AG04450 (cell line): ENCODE measurements around the gene SMAD4. TPM values are rescaled to one million over a fixed set of nuclear protein-coding genes. Genes with fewer than 3 reads are reported as not detected.
"Not testable (repeated sequence)": the region's sequence is repeated elsewhere in the genome, so short reads cannot be mapped to it uniquely, and the experiment has no call there.

Experiments
- CTCF ChIA-PET: fragments of 300-600, 350-600 bp; formaldehyde crosslinking; extraction: SDS; loops from one replicate; lab custom pipeline; 2022; ENCODE audit warnings: antibody characterized with exemption, inconsistent platforms; lab: Charles Lee
- POLR2A ChIA-PET: fragments of 350-600 bp; formaldehyde crosslinking; extraction: SDS; loops from one replicate; lab custom pipeline; 2021; ENCODE audit warnings: antibody characterized with exemption, inconsistent platforms; lab: Yijun Ruan, JAX
- DNase-seq: peaks from one replicate; pipeline ENCODE4 v3.0.0-alpha.2; 2011; ENCODE audit warnings: low read depth, low spot score
- H3K27ac ChIP-seq: one replicate; pipeline ENCODE4 v1.5.1; 2012; ENCODE audit warnings: low read depth, low read length, control low read depth
- H3K27me3 ChIP-seq: one replicate; pipeline ENCODE4 v1.6.0; 2012; ENCODE audit warnings: low read length; ENCODE audit not compliant: control insufficient read depth, insufficient read depth
- H3K4me3 ChIP-seq: 2 replicates; pipeline ENCODE4 v1.5.1; 2011; ENCODE audit warnings: mild to moderate bottlenecking, low read depth, low read length, control low read depth
- H3K9me3 ChIP-seq: 2 replicates; pipeline ENCODE4 v1.5.1; 2012; ENCODE audit warnings: low read length; ENCODE audit not compliant: control insufficient read depth, insufficient read depth
- polyA plus RNA-seq: library from polyadenylated mRNA; depleted of rRNA; stranded (reverse); fragments of >200 nt; gene quantifications from 2 replicates; pipeline ENCODE4 v1.2.3, GENCODE V29; 2011
- TF ChIP-seq, protein P1 (sequence below): IDR thresholded peaks from 2 replicates; pipeline ENCODE4 v1.5.1; 2011; ENCODE audit warnings: low read depth, low read length, control low read depth, inconsistent platforms

SMAD4 gene
- polyA plus RNA-seq, 1 experiment: 139 TPM

DNA sequence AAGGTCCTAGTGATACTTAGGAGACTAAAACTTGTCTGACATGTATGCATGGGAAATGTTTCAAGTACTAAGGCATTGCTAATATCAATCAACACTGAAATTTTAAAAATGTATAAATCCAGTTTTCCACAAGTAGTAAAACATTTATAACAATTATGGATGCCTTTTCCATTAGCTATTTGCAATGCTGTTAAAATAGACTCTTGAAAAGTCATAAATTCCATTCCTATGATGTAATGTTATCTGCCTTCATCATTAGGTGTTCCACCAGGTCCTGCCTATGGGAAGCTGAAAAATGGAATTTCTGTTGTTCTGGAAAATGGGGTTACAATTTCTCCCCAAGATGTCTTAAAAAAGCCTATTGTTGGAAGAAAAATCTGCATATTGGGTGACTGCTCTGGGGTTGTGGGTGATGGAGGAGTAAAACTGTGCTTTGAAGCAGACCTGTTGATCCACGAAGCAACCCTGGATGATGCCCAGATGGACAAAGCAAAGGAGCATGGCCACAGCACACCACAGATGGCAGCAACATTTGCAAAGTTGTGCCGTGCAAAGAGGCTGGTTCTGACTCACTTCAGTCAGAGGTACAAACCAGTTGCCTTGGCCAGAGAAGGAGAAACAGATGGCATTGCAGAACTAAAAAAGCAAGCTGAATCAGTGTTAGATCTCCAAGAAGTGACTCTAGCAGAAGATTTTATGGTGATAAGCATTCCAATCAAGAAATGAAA, 43.5 kb upstream of the SMAD4 start:
- CTCF ChIA-PET: interaction anchor here (0.6 kb wide), 1 partner anchor 178 kb away, joined by 3 read pairs; no protein-coding TSS in a partner anchor
- Histone ChIP-seq H3K27ac (no peak overlapping the region), H3K9me3 (no peaks in the 10 kb centered on the region), H3K27me3 (no peaks in the 10 kb centered on the region), H3K4me3 (no peak overlapping the region)
- no peak for DNase-seq
- TF ChIP-seq, protein P1, sequence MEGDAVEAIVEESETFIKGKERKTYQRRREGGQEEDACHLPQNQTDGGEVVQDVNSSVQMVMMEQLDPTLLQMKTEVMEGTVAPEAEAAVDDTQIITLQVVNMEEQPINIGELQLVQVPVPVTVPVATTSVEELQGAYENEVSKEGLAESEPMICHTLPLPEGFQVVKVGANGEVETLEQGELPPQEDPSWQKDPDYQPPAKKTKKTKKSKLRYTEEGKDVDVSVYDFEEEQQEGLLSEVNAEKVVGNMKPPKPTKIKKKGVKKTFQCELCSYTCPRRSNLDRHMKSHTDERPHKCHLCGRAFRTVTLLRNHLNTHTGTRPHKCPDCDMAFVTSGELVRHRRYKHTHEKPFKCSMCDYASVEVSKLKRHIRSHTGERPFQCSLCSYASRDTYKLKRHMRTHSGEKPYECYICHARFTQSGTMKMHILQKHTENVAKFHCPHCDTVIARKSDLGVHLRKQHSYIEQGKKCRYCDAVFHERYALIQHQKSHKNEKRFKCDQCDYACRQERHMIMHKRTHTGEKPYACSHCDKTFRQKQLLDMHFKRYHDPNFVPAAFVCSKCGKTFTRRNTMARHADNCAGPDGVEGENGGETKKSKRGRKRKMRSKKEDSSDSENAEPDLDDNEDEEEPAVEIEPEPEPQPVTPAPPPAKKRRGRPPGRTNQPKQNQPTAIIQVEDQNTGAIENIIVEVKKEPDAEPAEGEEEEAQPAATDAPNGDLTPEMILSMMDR: no peak
- POLR2A ChIA-PET: interaction anchor here (1.8 kb wide), 1 partner anchor 44 kb away, joined by 3 read pairs; the partner anchor contains the start of gene SMAD4

DNA sequence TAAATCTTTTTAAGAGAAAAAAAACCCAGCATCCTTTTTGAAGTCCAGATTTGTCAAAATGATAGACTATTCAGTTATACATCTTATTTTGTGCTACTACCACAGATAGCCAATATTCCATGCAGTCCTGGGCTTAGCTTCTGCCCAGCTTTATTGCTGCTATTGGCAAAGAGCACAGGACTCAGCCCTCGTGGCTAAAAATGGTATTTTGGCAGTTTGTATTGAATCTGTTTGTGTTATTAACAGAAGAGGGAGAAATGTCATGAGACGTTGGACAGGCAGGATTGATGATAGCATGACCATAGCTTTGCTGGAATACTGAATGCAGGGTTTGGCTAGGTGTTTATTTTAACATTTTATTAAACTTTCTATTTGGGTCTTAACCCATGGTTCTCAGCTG, 42.8 kb upstream of the SMAD4 start:
- ChIA-PET CTCF (interaction anchor here (1.5 kb wide), 1 partner anchor 167 kb away, joined by 3 read pairs; no protein-coding TSS in a partner anchor), POLR2A (interaction anchor here (1.8 kb wide), 1 partner anchor 43 kb away, joined by 3 read pairs; the partner anchor contains the start of gene SMAD4)
- no peak for DNase-seq
- TF ChIP-seq, protein P1: no peak
- no peaks in the 10 kb centered on the region for H3K9me3 ChIP-seq
- H3K4me3 ChIP-seq: no peak overlapping the region
- H3K27ac ChIP-seq: no peak overlapping the region
- H3K27me3 ChIP-seq: no peaks in the 10 kb centered on the region

DNA sequence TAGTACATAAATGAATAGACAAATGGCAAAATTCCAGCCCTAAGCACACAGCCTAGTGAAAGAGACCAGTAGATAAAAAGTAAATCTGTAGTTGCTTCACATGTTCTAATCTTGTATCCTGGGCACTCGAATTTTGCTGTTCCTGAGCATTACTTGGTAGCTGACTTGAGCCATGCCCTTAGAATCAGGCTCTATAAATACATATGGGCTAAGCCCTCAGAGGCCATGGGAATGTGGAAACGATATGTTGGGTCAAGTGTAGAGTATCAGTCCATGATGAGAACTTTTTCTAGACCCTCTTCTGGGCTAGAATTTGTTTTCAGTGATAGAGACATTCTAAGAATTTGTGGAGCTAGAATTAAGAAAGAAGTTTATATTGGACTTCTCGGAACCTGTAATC, 40.3 kb upstream of the SMAD4 start:
- Histone ChIP-seq H3K27ac (no peak overlapping the region), H3K9me3 (no peaks in the 10 kb centered on the region), H3K27me3 (no peaks in the 10 kb centered on the region), H3K4me3 (no peak overlapping the region)
- DNase-seq: no peak
- CTCF ChIA-PET: no interaction called here
- POLR2A ChIA-PET: no interaction called here
- TF ChIP-seq, protein P1: no peak

DNA sequence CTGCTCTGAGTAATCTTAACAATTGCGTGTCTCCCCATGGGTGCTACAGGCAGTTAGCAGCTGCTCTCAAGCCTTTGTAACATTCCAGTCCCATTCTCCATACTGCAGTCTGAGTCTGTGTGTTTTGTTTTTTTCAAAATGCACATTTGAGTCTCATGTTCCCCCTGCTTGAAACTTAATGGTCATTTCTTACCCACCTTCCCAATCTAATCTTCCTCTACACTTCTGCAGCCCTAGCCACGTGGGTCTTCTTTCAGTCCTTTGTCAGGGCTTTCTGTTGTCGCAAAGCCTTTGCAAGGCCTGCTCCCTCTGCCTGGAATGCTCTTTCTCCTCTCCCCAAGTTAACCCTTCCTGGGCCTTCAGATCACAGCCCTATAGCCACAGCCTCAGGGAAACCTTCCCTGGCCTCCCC, 37.7 kb upstream of the SMAD4 start:
- Histone ChIP-seq H3K27me3 (no peaks in the 10 kb centered on the region), H3K4me3 (no peak overlapping the region), H3K9me3 (no peaks in the 10 kb centered on the region), H3K27ac (no peak overlapping the region)
- TF ChIP-seq, protein P1: no peak
- ChIA-PET CTCF (no interaction called here), POLR2A (no interaction called here)
- no peak for DNase-seq

DNA sequence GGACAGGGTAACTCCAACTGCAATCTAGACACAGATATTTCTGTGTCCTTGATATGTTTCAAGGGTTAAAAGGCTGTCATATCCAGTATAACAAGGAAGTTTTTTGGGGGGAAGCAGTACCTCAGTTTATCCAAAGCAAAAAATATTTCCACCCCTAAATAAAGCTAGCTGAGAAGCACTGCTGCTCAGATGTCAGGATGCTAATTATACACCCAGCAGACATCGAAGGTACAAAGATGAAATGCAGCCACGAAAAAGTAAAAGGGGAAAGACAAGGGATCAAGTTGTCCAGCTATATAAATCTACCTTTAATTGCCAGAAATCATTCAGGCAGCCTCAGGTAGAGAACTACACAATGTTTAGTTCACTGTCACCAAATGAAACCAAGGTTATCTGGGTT, 36.0 kb upstream of the SMAD4 start:
- no peak overlapping the region for H3K4me3 ChIP-seq
- DNase-seq: no peak
- TF ChIP-seq, protein P1: no peak
- no peaks in the 10 kb centered on the region for H3K27me3 ChIP-seq
- CTCF ChIA-PET: no interaction called here
- no peak overlapping the region for H3K27ac ChIP-seq
- H3K9me3 ChIP-seq: no peaks in the 10 kb centered on the region
- POLR2A ChIA-PET: no interaction called here

DNA sequence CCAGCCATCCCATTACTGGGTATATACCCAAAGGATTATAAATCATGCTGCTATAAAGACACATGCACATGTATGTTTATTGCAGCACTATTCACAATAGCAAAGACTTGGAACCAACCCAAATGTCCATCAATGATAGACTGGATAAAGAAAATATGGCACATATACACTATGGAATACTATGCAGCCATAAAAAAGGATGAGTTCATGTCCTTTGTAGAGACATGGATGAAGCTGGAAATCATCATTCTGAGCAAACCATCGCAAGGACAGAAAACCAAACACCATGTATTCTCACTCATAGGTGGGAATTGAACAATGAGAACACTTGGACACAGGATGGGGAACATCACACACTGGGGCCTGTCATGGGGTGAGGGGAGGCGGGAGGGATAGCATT, 26.8 kb upstream of the SMAD4 start:
- CTCF ChIA-PET, POLR2A ChIA-PET, H3K27me3 ChIP-seq, DNase-seq, H3K4me3 ChIP-seq, H3K27ac ChIP-seq, H3K9me3 ChIP-seq: not testable (repeated sequence)
